ENCODE data around the gene NPAS3.

DNA sequence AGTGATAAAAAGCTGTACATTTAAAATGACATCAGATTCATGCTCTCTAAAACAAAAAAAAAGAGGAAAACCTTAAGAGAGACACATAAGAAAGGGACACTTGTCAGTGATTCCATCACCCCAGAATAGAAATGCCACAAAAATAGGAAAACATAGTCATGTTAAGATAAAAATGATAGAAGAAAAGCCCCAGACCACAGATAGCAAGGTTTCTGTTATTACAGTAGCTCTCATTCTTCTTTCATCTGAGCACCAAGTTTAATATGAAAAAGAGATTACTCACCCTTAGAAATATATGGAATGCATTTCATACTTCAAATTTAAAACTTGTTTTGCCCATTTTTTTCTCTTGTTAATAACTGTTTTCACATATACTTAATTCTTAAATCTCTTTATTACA lies 795.0 kb downstream of the NPAS3 start:
- TF ChIP-seq, protein P1, sequence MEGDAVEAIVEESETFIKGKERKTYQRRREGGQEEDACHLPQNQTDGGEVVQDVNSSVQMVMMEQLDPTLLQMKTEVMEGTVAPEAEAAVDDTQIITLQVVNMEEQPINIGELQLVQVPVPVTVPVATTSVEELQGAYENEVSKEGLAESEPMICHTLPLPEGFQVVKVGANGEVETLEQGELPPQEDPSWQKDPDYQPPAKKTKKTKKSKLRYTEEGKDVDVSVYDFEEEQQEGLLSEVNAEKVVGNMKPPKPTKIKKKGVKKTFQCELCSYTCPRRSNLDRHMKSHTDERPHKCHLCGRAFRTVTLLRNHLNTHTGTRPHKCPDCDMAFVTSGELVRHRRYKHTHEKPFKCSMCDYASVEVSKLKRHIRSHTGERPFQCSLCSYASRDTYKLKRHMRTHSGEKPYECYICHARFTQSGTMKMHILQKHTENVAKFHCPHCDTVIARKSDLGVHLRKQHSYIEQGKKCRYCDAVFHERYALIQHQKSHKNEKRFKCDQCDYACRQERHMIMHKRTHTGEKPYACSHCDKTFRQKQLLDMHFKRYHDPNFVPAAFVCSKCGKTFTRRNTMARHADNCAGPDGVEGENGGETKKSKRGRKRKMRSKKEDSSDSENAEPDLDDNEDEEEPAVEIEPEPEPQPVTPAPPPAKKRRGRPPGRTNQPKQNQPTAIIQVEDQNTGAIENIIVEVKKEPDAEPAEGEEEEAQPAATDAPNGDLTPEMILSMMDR (IDR thresholded peaks at IDR 0.05): no peak
- no peak for TF ChIP-seq POLR2A (IDR thresholded peaks at IDR 0.05)
